Common myeloid progenitor, CD34-positive (primary cell): Measurements from ENCODE around the gene SLC12A1.
A peak's percentile ranks its signal among the peaks of the same experiment; 100 is the strongest.
"Not testable (repeated sequence)": the region's sequence is repeated elsewhere in the genome, so short reads cannot be mapped to it uniquely, and the experiment has no call there.

Source experiments
- CTCF ChIA-PET: fragments of 350-600 bp; sonication (Branson Sonifier 250); formaldehyde crosslinking; loops from one replicate; lab custom pipeline; 2021; ENCODE audit warnings: antibody characterized with exemption; lab: Charles Lee
- POLR2A ChIA-PET: fragments of 350-600 bp; sonication (Branson Sonifier 250); formaldehyde crosslinking; loops from one replicate; lab custom pipeline; 2021; ENCODE audit warnings: antibody characterized with exemption; lab: Charles Lee
- DNase-seq, 3 donors: peaks; one replicate each; pipeline versions ENCODE4 v3.0.0 to v3.0.0-alpha.2; 2013
- H3K27ac ChIP-seq, 2 experiments: 1 replicate in 1 of 2; 2 replicates in 1 of 2; pipeline ENCODE4 v1.7.0; 2013; ENCODE audit warnings: inconsistent platforms in 2 of 2, low read length in 2 of 2, mild to moderate bottlenecking in 2 of 2, low read depth in 1 of 2, moderate library complexity in 1 of 2; ENCODE audit not compliant: severe bottlenecking in 2 of 2, insufficient read depth in 1 of 2, poor library complexity in 1 of 2
- H3K27me3 ChIP-seq, 5 experiments: replicated peaks in 2 of 5; 1 replicate in 3 of 5; 2 replicates in 2 of 5; pipeline versions ENCODE4 v1.6.1 to v1.7.0; 2013; ENCODE audit warnings: low read length in 4 of 5, mild to moderate bottlenecking in 2 of 5, moderate library complexity in 2 of 5, inconsistent platforms in 1 of 5; ENCODE audit not compliant: insufficient read depth in 5 of 5, control insufficient read depth in 4 of 5
- H3K36me3 ChIP-seq, 4 experiments: 1 replicate in 2 of 4; 2 replicates in 2 of 4; pipeline versions ENCODE4 v1.6.1 to v1.7.0; 2013; ENCODE audit warnings: low read length in 3 of 4, control low read depth in 1 of 4, mild to moderate bottlenecking in 1 of 4; ENCODE audit not compliant: control insufficient read depth in 4 of 4, insufficient read depth in 4 of 4
- H3K4me1 ChIP-seq, 4 experiments: 1 replicate in 3 of 4; 2 replicates in 1 of 4; pipeline versions ENCODE4 v1.6.1 to v1.7.1; 2013; ENCODE audit warnings: low read length in 3 of 4, mild to moderate bottlenecking in 3 of 4, control low read depth in 1 of 4, inconsistent platforms in 1 of 4, moderate library complexity in 1 of 4; ENCODE audit not compliant: control insufficient read depth in 4 of 4, insufficient read depth in 4 of 4; ENCODE audit errors: control extremely low read depth in 1 of 4
- H3K4me3 ChIP-seq, 7 experiments: 1 replicate in 4 of 7; 2 replicates in 3 of 7; pipeline versions ENCODE4 v1.5.1 to v1.7.0; 2013; ENCODE audit warnings: mild to moderate bottlenecking in 7 of 7, low read length in 6 of 7, moderate library complexity in 6 of 7, inconsistent platforms in 2 of 7, low read depth in 2 of 7, control low read depth in 1 of 7; ENCODE audit not compliant: insufficient read depth in 4 of 7, control insufficient read depth in 1 of 7; ENCODE audit errors: extremely low read depth in 1 of 7
- H3K9me3 ChIP-seq, 5 experiments: 1 replicate in 4 of 5; 2 replicates in 1 of 5; pipeline versions ENCODE4 v1.6.1 to v1.7.1; 2013; ENCODE audit warnings: low read length in 4 of 5, mild to moderate bottlenecking in 2 of 5, inconsistent platforms in 1 of 5, low read depth in 1 of 5, moderate library complexity in 1 of 5; ENCODE audit not compliant: control insufficient read depth in 4 of 5, insufficient read depth in 2 of 5; ENCODE audit errors: control extremely low read depth in 1 of 5
- WGBS: methylation state at CpG from one replicate; pipeline ENCODE4 v1.1.5; 2013; ENCODE audit not compliant: insufficient coverage; 5-methylcytosine and 5-hydroxymethylcytosine counted together

The SLC12A1 gene

GRCh38 chr15:48326180-48326579 is 120.1 kb downstream of the SLC12A1 start:
- POLR2A ChIA-PET, H3K9me3 ChIP-seq, H3K36me3 ChIP-seq, DNase-seq, CTCF ChIA-PET, H3K27ac ChIP-seq, H3K27me3 ChIP-seq, H3K4me3 ChIP-seq: not testable (repeated sequence)
- H3K4me1 ChIP-seq: peaks cover 8 to 12% (median 9%) of the 10 kb centered on the region in 4 experiments
- WGBS: 100% methylated on average over 1 of the region's 6 CpGs

GRCh38 chr15:48330105-48330785 is 124.1 kb downstream of the SLC12A1 start:
- WGBS: 43% methylated on average over 4 of the region's 11 CpGs
- Histone ChIP-seq H3K36me3 (peaks cover 3 to 17% (median 7%) of the 10 kb centered on the region in 4 experiments), H3K4me1 (peaks cover 14 to 34% (median 22%) of the 10 kb centered on the region in 4 experiments), H3K27ac (peak overlapping the region; percentile 94 to 97), H3K4me3 (peak overlapping the region in 6 of 7 experiments; percentile 70 to 95 (median 92)), H3K9me3 (no peaks in the 10 kb centered on the region), H3K27me3 (no peaks in the 10 kb centered on the region)
- POLR2A ChIA-PET: no interaction called here
- DNase-seq: no peak
- CTCF ChIA-PET: no interaction called here

GRCh38 chr15:48330855-48331795 is 125.0 kb downstream of the SLC12A1 start, which contains the start of gene DUT:
Gene DUT (plus strand): TSS chr15:48331429. CDS start chr15:48331516, 87 bp downstream.
- no peaks in the 10 kb centered on the region for H3K27me3 ChIP-seq
- H3K9me3 ChIP-seq: no peaks in the 10 kb centered on the region
- peaks cover 4 to 22% (median 12%) of the 10 kb centered on the region in 4 experiments for H3K36me3 ChIP-seq
- H3K27ac ChIP-seq: peak within 1 kb of the TSS; percentile 94 to 97
- peaks cover 14 to 34% (median 24%) of the 10 kb centered on the region in 4 experiments for H3K4me1 ChIP-seq
- CTCF ChIA-PET: no interaction called here
- POLR2A ChIA-PET: no interaction called here
- 0% methylated on average over 64 of the region's 89 CpGs for WGBS
- peak; percentile 82 to 89 (median 83) for DNase-seq
- H3K4me3 ChIP-seq: peak within 1 kb of the TSS; percentile 70 to 95 (median 92)

GRCh38 chr15:48331796-48332641 is 125.9 kb downstream of the SLC12A1 start:
- H3K4me3 ChIP-seq: peak overlapping the region; percentile 70 to 95 (median 92)
- peaks cover 4 to 30% (median 16%) of the 10 kb centered on the region in 4 experiments for H3K36me3 ChIP-seq
- POLR2A ChIA-PET: no interaction called here
- CTCF ChIA-PET: interaction anchor here (0.9 to 1.3 kb wide), 2 partner anchors 20 to 26 kb away, joined by 4 to 7 read pairs; no protein-coding TSS in a partner anchor
- peak; percentile 55 to 85 (median 80) for DNase-seq
- H3K27ac ChIP-seq: peak overlapping the region; percentile 94 to 97
- 2% methylated on average over 31 of the region's 64 CpGs for WGBS
- no peaks in the 10 kb centered on the region for H3K9me3 ChIP-seq
- no peaks in the 10 kb centered on the region for H3K27me3 ChIP-seq
- H3K4me1 ChIP-seq: peaks cover 14 to 34% (median 24%) of the 10 kb centered on the region in 4 experiments

GRCh38 chr15:48332642-48333034 is 126.5 kb downstream of the SLC12A1 start:
- no peaks in the 10 kb centered on the region for H3K9me3 ChIP-seq
- peaks cover 14 to 34% (median 24%) of the 10 kb centered on the region in 4 experiments for H3K4me1 ChIP-seq
- no peaks in the 10 kb centered on the region for H3K27me3 ChIP-seq
- H3K36me3 ChIP-seq: peaks cover 4 to 34% (median 20%) of the 10 kb centered on the region in 4 experiments
- no peak for DNase-seq
- H3K4me3 ChIP-seq: peak overlapping the region in 6 of 7 experiments; percentile 70 to 95 (median 92)
- 49% methylated on average over 3 of the region's 9 CpGs for WGBS
- ChIA-PET CTCF (interaction anchor here (0.9 to 5.1 kb wide), 3 partner anchors 19 to 25 kb away, joined by 4 to 34 read pairs (median 7); no protein-coding TSS in a partner anchor), POLR2A (no interaction called here)
- H3K27ac ChIP-seq: no peak overlapping the region

GRCh38 chr15:48333540-48333939 is 127.4 kb downstream of the SLC12A1 start:
- H3K4me1 ChIP-seq: peaks cover 14 to 34% (median 24%) of the 10 kb centered on the region in 4 experiments
- no peaks in the 10 kb centered on the region for H3K27me3 ChIP-seq
- H3K36me3 ChIP-seq: peaks cover 4 to 42% (median 26%) of the 10 kb centered on the region in 4 experiments
- ChIA-PET POLR2A (no interaction called here), CTCF (interaction anchor here (0.7 to 5.1 kb wide), 3 partner anchors 14 to 25 kb away, joined by 3 to 34 read pairs (median 6); no protein-coding TSS in a partner anchor)
- H3K27ac ChIP-seq: peak overlapping the region in 1 of 2 experiments; percentile 15
- WGBS: 39% methylated on average over 2 of the region's 4 CpGs
- peak overlapping the region in 3 of 7 experiments; percentile 8 to 95 (median 75) for H3K4me3 ChIP-seq
- DNase-seq: no peak
- no peaks in the 10 kb centered on the region for H3K9me3 ChIP-seq
